Lower leg skin (tissue), 3 donors: ENCODE results near the gene PTBP1.

ENCODE experiments used
- POLR2A ChIP-seq, 2 donors: fragments of 450-650 bp; IDR thresholded peaks; one replicate each; pipeline ENCODE4 v1.6.1; 2016 to 2017; ENCODE audit warnings: antibody characterized with exemption in 2 of 2, mild to moderate bottlenecking in 1 of 2, moderate library complexity in 1 of 2
- TF ChIP-seq, protein P1 (sequence below), 3 donors: fragments of 450-650 bp; IDR thresholded peaks; one replicate each; pipeline ENCODE4 v1.5.1; 2016; ENCODE audit warnings: antibody characterized with exemption in 3 of 3, mild to moderate bottlenecking in 3 of 3, moderate library complexity in 2 of 3

DNA sequence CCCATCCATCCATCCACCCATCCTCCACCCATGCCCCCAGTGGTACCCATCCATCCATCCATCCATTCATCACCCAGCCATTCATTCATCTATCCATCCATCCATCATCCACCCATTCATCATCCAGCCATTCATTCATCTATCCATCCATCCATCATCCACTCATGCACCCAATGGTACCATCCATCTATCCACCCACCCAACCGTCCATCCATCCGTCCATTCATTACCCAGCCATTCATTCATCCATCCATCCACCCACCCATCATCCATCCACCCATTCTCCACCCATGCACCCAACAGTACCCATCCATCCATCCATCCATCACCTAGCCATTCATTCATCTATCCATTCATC is 19.2 kb downstream of the PTBP1 start:
- TF ChIP-seq, protein P1, sequence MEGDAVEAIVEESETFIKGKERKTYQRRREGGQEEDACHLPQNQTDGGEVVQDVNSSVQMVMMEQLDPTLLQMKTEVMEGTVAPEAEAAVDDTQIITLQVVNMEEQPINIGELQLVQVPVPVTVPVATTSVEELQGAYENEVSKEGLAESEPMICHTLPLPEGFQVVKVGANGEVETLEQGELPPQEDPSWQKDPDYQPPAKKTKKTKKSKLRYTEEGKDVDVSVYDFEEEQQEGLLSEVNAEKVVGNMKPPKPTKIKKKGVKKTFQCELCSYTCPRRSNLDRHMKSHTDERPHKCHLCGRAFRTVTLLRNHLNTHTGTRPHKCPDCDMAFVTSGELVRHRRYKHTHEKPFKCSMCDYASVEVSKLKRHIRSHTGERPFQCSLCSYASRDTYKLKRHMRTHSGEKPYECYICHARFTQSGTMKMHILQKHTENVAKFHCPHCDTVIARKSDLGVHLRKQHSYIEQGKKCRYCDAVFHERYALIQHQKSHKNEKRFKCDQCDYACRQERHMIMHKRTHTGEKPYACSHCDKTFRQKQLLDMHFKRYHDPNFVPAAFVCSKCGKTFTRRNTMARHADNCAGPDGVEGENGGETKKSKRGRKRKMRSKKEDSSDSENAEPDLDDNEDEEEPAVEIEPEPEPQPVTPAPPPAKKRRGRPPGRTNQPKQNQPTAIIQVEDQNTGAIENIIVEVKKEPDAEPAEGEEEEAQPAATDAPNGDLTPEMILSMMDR (IDR thresholded peaks at IDR 0.05) = no peak
- TF ChIP-seq POLR2A (IDR thresholded peaks at IDR 0.05) = no peak
